MM.1S (cell line): Measurements from ENCODE around the gene PLXNA4.

Source experiments
- DNase-seq: peaks from one replicate; pipeline ENCODE4 v3.0.0-alpha.2; 2015
- H2AFZ ChIP-seq: fragments of 300-600 bp; sonication (generic); 2 replicates; pipeline ENCODE4 v1.6.0; 2016; ENCODE audit warnings: antibody characterized with exemption, low read length
- H3F3A ChIP-seq: fragments of 300-600 bp; sonication (generic); 2 replicates; pipeline ENCODE4 v1.6.1; 2016; ENCODE audit warnings: mild to moderate bottlenecking, antibody characterized with exemption, low read length, moderate library complexity, mixed read lengths; ENCODE audit not compliant: insufficient read depth
- H3K27ac ChIP-seq: fragments of 300-600 bp; sonication (generic); 2 replicates; pipeline ENCODE4 v1.5.1; 2016; ENCODE audit warnings: mild to moderate bottlenecking, low read length
- H3K27me3 ChIP-seq: fragments of 300-600 bp; sonication (generic); replicated peaks from 2 replicates; pipeline ENCODE4 v1.6.0; 2016; ENCODE audit warnings: low read length; ENCODE audit not compliant: insufficient read depth
- H3K36me3 ChIP-seq: fragments of 300-600 bp; sonication (generic); replicated peaks from 2 replicates; pipeline ENCODE4 v1.6.1; 2016; ENCODE audit warnings: mild to moderate bottlenecking, low read length, mixed read lengths; ENCODE audit not compliant: insufficient read depth
- H3K4me1 ChIP-seq: fragments of 300-600 bp; sonication (generic); 2 replicates; pipeline ENCODE4 v1.6.1; 2016; ENCODE audit warnings: low read length, mixed read lengths
- H3K4me2 ChIP-seq: fragments of 300-600 bp; sonication (generic); 2 replicates; pipeline ENCODE4 v1.6.0; 2016; ENCODE audit warnings: low read depth, low read length
- H3K4me3 ChIP-seq: fragments of 300-600 bp; sonication (generic); 2 replicates; pipeline ENCODE4 v1.5.1; 2016; ENCODE audit warnings: low read length, mixed read lengths
- H3K79me2 ChIP-seq: fragments of 300-600 bp; sonication (generic); 2 replicates; pipeline ENCODE4 v1.6.1; 2016; ENCODE audit warnings: mixed run types, low read length, mixed read lengths
- H3K9ac ChIP-seq: fragments of 300-600 bp; sonication (generic); 2 replicates; pipeline ENCODE4 v1.6.1; 2016; ENCODE audit warnings: low read length, mixed read lengths
- H3K9me2 ChIP-seq: fragments of 300-600 bp; sonication (generic); replicated peaks from 2 replicates; pipeline ENCODE4 v1.6.1; 2016; ENCODE audit warnings: mild to moderate bottlenecking, low read length, mixed read lengths; ENCODE audit not compliant: insufficient read depth
- H3K9me3 ChIP-seq: fragments of 300-600 bp; sonication (generic); replicated peaks from 2 replicates; pipeline ENCODE4 v1.6.1; 2016; ENCODE audit warnings: mild to moderate bottlenecking, low read length, mixed read lengths; ENCODE audit not compliant: insufficient read depth
- H4K20me1 ChIP-seq: fragments of 300-600 bp; sonication (generic); 2 replicates; pipeline ENCODE4 v1.6.1; 2016; ENCODE audit warnings: mild to moderate bottlenecking, low read length, moderate library complexity, mixed read lengths; ENCODE audit not compliant: insufficient read depth
- EZH2 ChIP-seq: fragments of 300-600 bp; sonication (generic); optimal IDR thresholded peaks from 2 replicates; pipeline ENCODE3; 2017; ENCODE audit warnings: low read depth, mild to moderate bottlenecking, antibody characterized with exemption, low read length, mixed read lengths
- EZH2phosphoT487 ChIP-seq: fragments of 300-600 bp; sonication (generic); IDR thresholded peaks from 2 replicates; pipeline ENCODE4 v1.6.1; 2018; ENCODE audit warnings: antibody characterized with exemption, low read length
- TF ChIP-seq, protein P1 (sequence below): fragments of 300-600 bp; sonication (generic); IDR thresholded peaks from 2 replicates; pipeline ENCODE4 v1.5.1; 2016; ENCODE audit warnings: antibody characterized with exemption, low read length, mixed read lengths

PLXNA4 gene

GRCh38 chr7:132609906-132610520 lies 33.7 kb upstream of the PLXNA4 start:
- Histone ChIP-seq H4K20me1 (no peaks in the 10 kb centered on the region), H3K9ac (no peak overlapping the region), H3F3A (no peaks in the 10 kb centered on the region), H3K9me2 (no peaks in the 10 kb centered on the region), H3K27me3 (no peaks in the 10 kb centered on the region), H2AFZ (no peak overlapping the region), H3K36me3 (no peaks in the 10 kb centered on the region), H3K4me2 (no peak overlapping the region), H3K9me3 (no peaks in the 10 kb centered on the region), H3K79me2 (no peaks in the 10 kb centered on the region), H3K4me3 (no peak overlapping the region), H3K4me1 (no peaks in the 10 kb centered on the region), H3K27ac (no peak overlapping the region)
- TF ChIP-seq EZH2phosphoT487: no peak
- TF ChIP-seq, protein P1, sequence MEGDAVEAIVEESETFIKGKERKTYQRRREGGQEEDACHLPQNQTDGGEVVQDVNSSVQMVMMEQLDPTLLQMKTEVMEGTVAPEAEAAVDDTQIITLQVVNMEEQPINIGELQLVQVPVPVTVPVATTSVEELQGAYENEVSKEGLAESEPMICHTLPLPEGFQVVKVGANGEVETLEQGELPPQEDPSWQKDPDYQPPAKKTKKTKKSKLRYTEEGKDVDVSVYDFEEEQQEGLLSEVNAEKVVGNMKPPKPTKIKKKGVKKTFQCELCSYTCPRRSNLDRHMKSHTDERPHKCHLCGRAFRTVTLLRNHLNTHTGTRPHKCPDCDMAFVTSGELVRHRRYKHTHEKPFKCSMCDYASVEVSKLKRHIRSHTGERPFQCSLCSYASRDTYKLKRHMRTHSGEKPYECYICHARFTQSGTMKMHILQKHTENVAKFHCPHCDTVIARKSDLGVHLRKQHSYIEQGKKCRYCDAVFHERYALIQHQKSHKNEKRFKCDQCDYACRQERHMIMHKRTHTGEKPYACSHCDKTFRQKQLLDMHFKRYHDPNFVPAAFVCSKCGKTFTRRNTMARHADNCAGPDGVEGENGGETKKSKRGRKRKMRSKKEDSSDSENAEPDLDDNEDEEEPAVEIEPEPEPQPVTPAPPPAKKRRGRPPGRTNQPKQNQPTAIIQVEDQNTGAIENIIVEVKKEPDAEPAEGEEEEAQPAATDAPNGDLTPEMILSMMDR: no peak
- TF ChIP-seq EZH2: no peak
- no peak for DNase-seq

GRCh38 chr7:132609222-132609621 lies 33.0 kb upstream of the PLXNA4 start:
- DNase-seq: no peak
- no peak overlapping the region for H3K27ac ChIP-seq
- no peaks in the 10 kb centered on the region for H4K20me1 ChIP-seq
- H3F3A ChIP-seq: no peaks in the 10 kb centered on the region
- no peak for TF ChIP-seq EZH2
- TF ChIP-seq, protein P1: no peak
- no peak for TF ChIP-seq EZH2phosphoT487
- no peak overlapping the region for H3K9ac ChIP-seq
- no peaks in the 10 kb centered on the region for H3K9me3 ChIP-seq
- H3K4me1 ChIP-seq: no peaks in the 10 kb centered on the region
- no peaks in the 10 kb centered on the region for H3K79me2 ChIP-seq
- H3K4me2 ChIP-seq: no peak overlapping the region
- H2AFZ ChIP-seq: no peak overlapping the region
- H3K4me3 ChIP-seq: no peak overlapping the region
- H3K9me2 ChIP-seq: no peaks in the 10 kb centered on the region
- no peaks in the 10 kb centered on the region for H3K36me3 ChIP-seq
- no peaks in the 10 kb centered on the region for H3K27me3 ChIP-seq

GRCh38 chr7:132608523-132608922 lies 32.3 kb upstream of the PLXNA4 start:
- Histone ChIP-seq H3K27ac (no peak overlapping the region), H3K36me3 (no peaks in the 10 kb centered on the region), H3K27me3 (no peaks in the 10 kb centered on the region), H3K4me2 (no peak overlapping the region), H3K9ac (no peak overlapping the region), H3K4me1 (no peaks in the 10 kb centered on the region), H2AFZ (no peak overlapping the region), H3K4me3 (no peak overlapping the region), H3K9me2 (no peaks in the 10 kb centered on the region), H3F3A (no peaks in the 10 kb centered on the region), H4K20me1 (no peaks in the 10 kb centered on the region), H3K9me3 (no peaks in the 10 kb centered on the region), H3K79me2 (no peaks in the 10 kb centered on the region)
- TF ChIP-seq EZH2phosphoT487: no peak
- TF ChIP-seq, protein P1: no peak
- no peak for DNase-seq
